GM21381 (cell line): ENCODE measurements around the gene KRTAP29-1.

Experiments
- ATAC-seq: cut with Tn5 transposase; IDR thresholded peaks from one replicate; pipeline ENCODE4 v1.9.1; 2021; ENCODE audit warnings: mild to moderate bottlenecking, moderate library complexity; ENCODE audit not compliant: unreplicated experiment

Gene KRTAP29-1

GRCh38 chr17:41329279-41329948 lies 26.8 kb upstream of the KRTAP29-1 start:
- ATAC-seq, result no peak

GRCh38 chr17:41328207-41328606 lies 25.6 kb upstream of the KRTAP29-1 start:
- ATAC-seq, result no peak

- no peak for ATAC-seq
Observed at GRCh38 chr17:41327411-41328120, 24.9 kb upstream of the KRTAP29-1 start.

GRCh38 chr17:41326173-41327145 lies 23.8 kb upstream of the KRTAP29-1 start:
- no peak for ATAC-seq

- no peak for ATAC-seq
Observed at GRCh38 chr17:41325611-41326010, 23.0 kb upstream of the KRTAP29-1 start.

- ATAC-seq, result no peak
Observed at GRCh38 chr17:41325126-41325525, 22.5 kb upstream of the KRTAP29-1 start.

GRCh38 chr17:41324180-41325075 lies 21.8 kb upstream of the KRTAP29-1 start:
- ATAC-seq, result no peak

- no peak for ATAC-seq
Observed at GRCh38 chr17:41322903-41323895, 20.5 kb upstream of the KRTAP29-1 start.

GRCh38 chr17:41322094-41322902 lies 19.6 kb upstream of the KRTAP29-1 start:
- no peak for ATAC-seq

- no peak for ATAC-seq
Observed at GRCh38 chr17:41318231-41318630, 15.6 kb upstream of the KRTAP29-1 start.

GRCh38 chr17:41315814-41316445 lies 13.3 kb upstream of the KRTAP29-1 start:
- ATAC-seq, result no peak

GRCh38 chr17:41315204-41315794 lies 12.6 kb upstream of the KRTAP29-1 start, which contains the start of gene KRTAP17-1:
TSS of gene KRTAP17-1 (minus strand) at chr17:41315710. CDS start at chr17:41315650, 60 bp downstream.
- no peak for ATAC-seq

- ATAC-seq, result no peak
Observed at GRCh38 chr17:41311111-41311510, 8.5 kb upstream of the KRTAP29-1 start.

GRCh38 chr17:41308918-41309359 lies 6.3 kb upstream of the KRTAP29-1 start, which contains the start of gene KRTAP16-1:
TSS of gene KRTAP16-1 (minus strand) at chr17:41309309. CDS start at chr17:41309253, 56 bp downstream.
- no peak for ATAC-seq

- ATAC-seq, result no peak
Observed at GRCh38 chr17:41308251-41308917, 5.7 kb upstream of the KRTAP29-1 start.

GRCh38 chr17:41307647-41308046 lies 5.0 kb upstream of the KRTAP29-1 start:
- no peak for ATAC-seq

GRCh38 chr17:41304091-41304490 lies 1.4 kb upstream of the KRTAP29-1 start:
- no peak for ATAC-seq
